Kidney glomerular epithelial cell (primary cell): ENCODE measurements around the gene APOA1.
"Not testable (repeated sequence)": the region's sequence is repeated elsewhere in the genome, so short reads cannot be mapped to it uniquely, and the experiment has no call there.

Source experiments
- DNase-seq: peaks from one replicate; lab custom pipeline; 2025; lab: John Stamatoyannopoulos, UW

APOA1 gene

GRCh38 chr11:116857936-116858335 is 20.5 kb upstream of the APOA1 start:
- no peak for DNase-seq

- no peak for DNase-seq
These were observed 19.9 kb upstream of the APOA1 start for GRCh38 chr11:116857316-116857715.

GRCh38 chr11:116856423-116856822 is 19.0 kb upstream of the APOA1 start:
- DNase-seq = no peak

- DNase-seq = no peak
These were observed 18.0 kb upstream of the APOA1 start for GRCh38 chr11:116855413-116855812.

GRCh38 chr11:116853461-116854073 is 16.1 kb upstream of the APOA1 start:
- DNase-seq = peak; percentile 96

GRCh38 chr11:116852261-116853031 is 15.0 kb upstream of the APOA1 start:
- peak; percentile 12 for DNase-seq

GRCh38 chr11:116851626-116852025 is 14.2 kb upstream of the APOA1 start:
- no peak for DNase-seq

- DNase-seq = no peak
These were observed 12.1 kb upstream of the APOA1 start for GRCh38 chr11:116849486-116849885.

GRCh38 chr11:116849060-116849459 is 11.6 kb upstream of the APOA1 start:
- no peak for DNase-seq

- no peak for DNase-seq
These were observed 10.2 kb upstream of the APOA1 start for GRCh38 chr11:116847612-116848011.

- no peak for DNase-seq
These were observed 7.3 kb upstream of the APOA1 start for GRCh38 chr11:116844722-116845121.

- DNase-seq = no peak
These were observed 6.2 kb upstream of the APOA1 start for GRCh38 chr11:116843661-116844060.

- peak; percentile 8 for DNase-seq
These were observed 5.5 kb upstream of the APOA1 start for GRCh38 chr11:116842909-116843308.

- no peak for DNase-seq
These were observed 4.7 kb upstream of the APOA1 start for GRCh38 chr11:116842117-116842516.

- DNase-seq = no peak
These were observed 3.4 kb upstream of the APOA1 start for GRCh38 chr11:116840746-116841296.

- no peak for DNase-seq
These were observed 2.9 kb upstream of the APOA1 start for GRCh38 chr11:116840224-116840745.

GRCh38 chr11:116838321-116839084 is 1.1 kb upstream of the APOA1 start:
- DNase-seq = no peak

GRCh38 chr11:116836632-116836991 is 810 bp downstream of the APOA1 start:
- no peak for DNase-seq

GRCh38 chr11:116835791-116836631 is 1.4 kb downstream of the APOA1 start:
- peak; percentile 53 for DNase-seq

- DNase-seq = no peak
These were observed 2.2 kb downstream of the APOA1 start for GRCh38 chr11:116835042-116835772.

- DNase-seq = not testable (repeated sequence)
These were observed 2.8 kb downstream of the APOA1 start for GRCh38 chr11:116834535-116835041.
